HPDE6-E6E7 (cell line): ENCODE data around the gene GAS2L1.
"Not testable (repeated sequence)": the region's sequence is repeated elsewhere in the genome, so short reads cannot be mapped to it uniquely, and the experiment has no call there.

Experiments
- DNase-seq: peaks from one replicate; pipeline ENCODE4 v3.0.0; 2011; ENCODE audit warnings: missing footprints; ENCODE audit errors: extremely low spot score

The GAS2L1 gene

DNA sequence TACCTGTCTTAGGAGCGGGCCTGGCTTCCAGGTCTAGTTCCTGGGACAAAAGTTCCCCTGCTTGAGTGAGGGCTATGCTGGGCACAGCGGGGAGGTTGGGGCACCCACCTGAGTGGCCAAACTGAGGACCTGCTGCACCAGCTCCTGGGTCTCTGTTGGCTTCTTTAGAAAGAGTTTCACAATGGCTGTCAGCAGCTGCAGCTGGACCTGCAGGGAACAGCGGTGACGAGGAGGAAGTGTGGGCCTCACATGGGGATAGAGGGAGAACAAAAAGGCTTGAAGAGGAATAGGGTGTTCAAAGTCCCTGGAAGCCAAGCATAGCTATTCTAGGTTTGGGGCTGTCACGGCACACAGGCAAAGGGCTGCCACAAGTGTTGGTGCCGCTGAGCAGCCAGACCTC, 35.7 kb downstream of the GAS2L1 start:
- DNase-seq: no peak

GRCh38 chr22:29342577-29343312, 36.3 kb downstream of the GAS2L1 start:
- peak; percentile 49 for DNase-seq

DNA sequence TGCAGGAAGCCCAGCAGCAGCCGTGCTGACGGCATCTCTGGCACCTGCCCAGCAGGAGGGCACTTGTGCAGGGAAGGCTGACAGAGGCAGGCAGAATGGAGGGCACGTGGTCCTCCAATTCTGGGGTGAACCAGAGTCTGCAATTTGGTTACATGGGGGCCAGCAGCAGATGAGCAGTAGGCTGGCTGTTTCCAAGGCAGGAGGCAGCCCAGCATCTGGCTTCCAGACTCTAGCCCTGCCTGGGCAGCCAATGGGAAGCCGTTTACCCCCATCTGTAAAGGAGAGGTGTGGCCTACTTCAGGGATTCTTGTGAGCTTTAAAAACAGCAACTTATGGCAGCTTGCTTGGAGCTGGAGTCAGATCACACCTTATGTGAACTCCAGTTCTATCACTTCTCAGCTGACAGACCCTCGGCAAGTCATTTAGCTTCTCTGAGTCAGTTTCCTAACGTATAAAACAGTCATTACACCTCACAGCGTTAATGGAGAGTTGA, 36.9 kb downstream of the GAS2L1 start:
- DNase-seq: peak; percentile 38

GRCh38 chr22:29344137-29344536, 37.7 kb downstream of the GAS2L1 start:
- DNase-seq: peak; percentile 78

DNA sequence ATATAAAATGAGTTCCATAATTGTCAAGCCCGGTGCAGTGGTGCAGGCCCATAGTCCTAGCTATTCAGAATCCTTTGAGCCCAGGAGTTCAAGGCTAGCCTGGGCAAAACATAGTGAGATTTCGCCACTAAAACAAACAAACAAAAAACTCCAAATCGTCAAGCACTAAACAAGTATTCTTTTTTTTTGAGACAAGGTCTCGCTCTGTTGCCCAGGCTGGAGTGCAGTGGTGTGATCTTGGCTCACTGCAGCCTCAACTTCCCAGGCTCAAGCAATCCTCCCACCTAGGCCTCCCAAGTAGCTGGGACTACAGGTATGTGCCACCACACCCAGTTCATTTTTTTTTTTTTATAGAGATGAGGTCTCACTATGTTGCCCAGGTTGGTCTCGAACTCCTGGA, 38.4 kb downstream of the GAS2L1 start:
- not testable (repeated sequence) for DNase-seq

DNA sequence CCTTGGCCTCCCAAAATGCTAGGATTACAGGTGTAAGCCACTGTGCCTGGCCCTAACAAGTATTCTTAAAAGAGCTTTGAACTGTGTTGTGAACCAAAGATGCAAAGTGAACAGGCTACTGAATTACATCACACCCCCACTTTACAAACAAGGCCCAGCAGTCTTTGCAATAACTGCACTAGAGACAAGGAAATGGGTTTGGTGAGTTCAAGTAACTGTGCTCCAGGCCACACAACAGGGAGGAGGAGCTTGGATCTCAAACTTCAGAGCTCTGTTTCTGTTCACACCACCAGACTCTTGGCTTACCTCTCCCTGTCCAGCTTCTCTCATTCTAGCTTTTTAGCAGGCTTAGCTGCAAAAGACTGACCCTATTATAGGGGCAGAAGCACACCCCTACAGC, 39.5 kb downstream of the GAS2L1 start:
- no peak for DNase-seq

GRCh38 chr22:29346659-29347058, 40.2 kb downstream of the GAS2L1 start:
- no peak for DNase-seq

DNA sequence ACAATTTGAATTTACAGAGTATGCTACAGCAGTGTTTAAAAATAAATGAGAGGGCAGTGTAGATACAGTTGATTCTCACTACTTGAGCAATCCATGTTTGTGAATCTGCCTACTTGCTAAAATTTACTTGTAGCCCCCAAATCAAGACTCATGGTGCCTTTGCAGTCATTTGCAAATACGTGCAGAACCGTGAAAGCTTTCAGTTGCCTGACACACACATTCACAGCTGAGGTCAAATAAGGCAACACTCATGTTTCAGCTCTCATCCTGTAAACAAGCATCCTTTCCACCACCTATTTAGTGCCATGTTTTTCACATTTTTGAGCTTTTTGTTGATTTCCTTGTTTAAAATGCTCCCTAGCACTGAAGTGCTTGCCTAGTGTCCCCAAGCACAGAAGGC, 41.6 kb downstream of the GAS2L1 start:
- DNase-seq: no peak

DNA sequence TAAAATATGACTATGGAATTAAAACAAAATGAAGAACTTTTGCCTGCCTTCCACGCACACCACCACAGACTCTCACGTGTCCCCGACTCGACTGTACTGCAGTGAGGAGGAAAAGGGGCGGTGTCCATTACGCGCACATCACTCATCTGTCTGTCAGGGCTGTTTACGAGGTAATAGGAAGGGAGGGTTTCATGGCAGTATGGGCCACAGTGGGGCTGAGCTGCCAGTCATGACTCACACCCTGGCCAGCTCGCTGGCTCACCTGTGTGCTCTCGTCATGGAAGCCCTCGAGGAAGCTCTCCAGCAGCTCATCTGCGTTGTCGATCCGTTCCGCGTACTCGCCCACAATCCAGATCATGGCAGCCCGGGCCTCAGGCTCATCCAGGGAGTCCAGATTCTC, 42.5 kb downstream of the GAS2L1 start:
- peak; percentile 94 for DNase-seq

DNA sequence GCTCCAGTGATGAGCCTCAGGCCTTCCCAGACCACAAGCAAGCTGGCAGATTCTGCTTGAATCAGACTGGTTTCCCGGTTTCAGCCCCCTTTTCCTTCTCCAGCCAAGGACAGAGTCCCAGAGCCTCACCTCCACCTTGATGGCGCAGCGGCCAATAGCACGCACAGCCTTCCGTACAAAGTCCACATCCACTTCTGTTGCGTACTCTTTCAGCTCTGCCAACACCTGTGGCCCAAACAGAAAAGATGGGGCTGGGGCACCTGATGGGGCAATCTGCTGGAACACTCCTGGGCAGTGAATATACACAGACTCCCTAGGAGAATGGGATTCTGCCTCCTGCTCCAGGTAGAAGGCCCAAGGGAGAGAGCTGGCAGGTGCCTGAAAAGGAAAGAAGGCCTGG, 44.6 kb downstream of the GAS2L1 start:
- DNase-seq: no peak

GRCh38 chr22:29351891-29352290, 45.4 kb downstream of the GAS2L1 start:
- DNase-seq: no peak

DNA sequence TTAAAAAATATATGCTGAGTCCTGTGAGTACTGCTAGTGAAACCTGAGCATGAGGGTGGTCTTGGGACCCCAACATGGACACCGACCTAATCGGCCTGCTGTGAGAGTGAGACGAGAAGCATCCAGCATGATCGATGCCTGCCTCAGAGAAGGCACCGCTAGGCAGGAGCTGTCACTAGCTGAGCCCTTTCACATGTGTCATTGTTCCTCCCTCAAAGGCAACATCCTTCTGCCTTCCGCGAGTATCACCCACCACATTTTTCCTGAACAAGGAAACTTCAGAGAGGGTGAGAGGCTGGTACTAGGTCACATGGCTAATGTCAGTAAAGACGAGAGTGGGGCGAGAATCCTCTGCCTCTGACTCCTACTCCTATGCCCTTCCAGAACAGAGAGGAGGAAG, 46.3 kb downstream of the GAS2L1 start:
- no peak for DNase-seq

DNA sequence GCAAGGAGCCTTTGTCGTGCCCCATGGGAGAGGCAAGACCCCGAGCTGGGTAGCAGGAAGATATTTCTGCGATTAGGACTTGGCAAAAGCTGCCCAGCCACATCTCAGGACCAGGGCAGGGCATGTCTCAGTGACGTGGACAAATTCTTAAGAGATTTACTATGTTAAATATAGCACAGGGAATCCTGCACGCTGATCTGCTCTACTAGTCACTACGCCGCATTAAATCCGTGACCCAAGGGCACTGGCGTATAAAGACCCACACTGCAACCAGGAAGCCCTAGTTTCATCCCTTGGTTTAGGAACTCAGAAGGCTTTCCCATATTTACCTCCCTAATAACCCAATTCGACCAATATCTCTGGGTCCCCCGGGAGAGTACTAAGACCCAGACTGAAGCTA, 46.8 kb downstream of the GAS2L1 start:
- no peak for DNase-seq

- no peak for DNase-seq
Observed at GRCh38 chr22:29353860-29354259, 47.4 kb downstream of the GAS2L1 start.

DNA sequence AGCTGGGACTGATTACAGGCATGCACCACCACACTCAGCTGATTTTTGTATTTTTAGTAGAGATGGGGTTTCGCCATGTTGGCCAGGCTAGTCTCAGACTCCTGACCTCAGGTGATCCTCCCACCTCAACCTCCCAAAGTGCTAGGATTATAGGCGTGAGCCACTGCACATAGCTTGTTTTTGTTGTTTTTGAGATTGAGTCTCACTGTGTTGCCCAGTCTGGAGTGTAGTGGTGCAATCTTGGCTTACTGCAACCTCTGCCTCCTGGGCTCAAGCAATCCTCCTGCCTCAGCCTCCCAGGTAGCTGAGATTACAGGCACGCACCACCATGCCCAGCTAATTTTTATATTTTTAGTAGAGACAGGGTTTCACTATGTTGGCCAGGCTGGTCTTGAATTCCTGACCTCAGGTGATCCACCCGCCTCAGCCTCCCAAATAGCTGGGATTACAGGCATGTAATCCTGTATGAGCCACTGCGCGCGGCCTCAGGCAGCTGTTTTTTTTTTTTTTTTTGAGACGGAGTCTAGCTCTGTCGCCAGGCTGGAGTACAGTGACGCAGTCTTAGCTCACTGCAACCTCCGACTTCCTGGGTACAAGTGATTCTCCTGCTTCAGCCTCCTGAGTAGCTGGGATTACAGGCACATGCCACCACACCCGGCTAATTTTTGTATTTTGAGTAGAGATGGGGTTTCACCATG, 50.9 kb downstream of the GAS2L1 start:
- DNase-seq: not testable (repeated sequence)

DNA sequence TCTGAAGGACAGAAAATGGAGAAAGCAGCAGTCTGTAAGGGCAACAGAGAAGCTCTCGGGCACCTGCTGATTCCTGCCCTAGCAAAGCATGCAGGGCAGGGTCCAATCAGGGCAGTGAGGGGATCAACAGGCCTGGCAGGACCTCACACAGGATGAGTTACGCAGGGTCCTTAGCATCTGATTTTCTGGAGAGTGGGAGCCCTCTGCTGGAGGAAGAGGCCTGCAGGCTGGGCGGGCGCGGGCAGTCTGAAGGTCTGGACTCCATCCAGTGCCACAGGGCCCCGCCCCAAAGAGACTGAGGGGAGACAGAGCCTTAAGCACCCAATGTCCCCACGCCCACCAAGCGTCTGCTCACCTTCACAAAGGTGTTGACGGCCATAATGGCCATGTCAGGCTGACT, 53.0 kb downstream of the GAS2L1 start:
- DNase-seq: no peak
